Hindlimb muscle (tissue), 1 donor: Measurements from ENCODE around the gene BICRAL. TPM values are rescaled to one million over a fixed set of nuclear protein-coding genes. Genes with fewer than 3 reads are reported as not detected.
"Not testable (repeated sequence)": the region's sequence is repeated elsewhere in the genome, so short reads cannot be mapped to it uniquely, and the experiment has no call there.

Experiments
- DNase-seq: peaks from one replicate; pipeline ENCODE4 v3.0.0-alpha.2; 2013
- polyA plus RNA-seq: library from polyadenylated mRNA; unstranded; fragments of 120-200 nt; gene quantifications from one replicate; pipeline ENCODE4 v1.2.1, GENCODE V29; 2013; ENCODE audit not compliant: insufficient read length

Gene BICRAL, protein sequence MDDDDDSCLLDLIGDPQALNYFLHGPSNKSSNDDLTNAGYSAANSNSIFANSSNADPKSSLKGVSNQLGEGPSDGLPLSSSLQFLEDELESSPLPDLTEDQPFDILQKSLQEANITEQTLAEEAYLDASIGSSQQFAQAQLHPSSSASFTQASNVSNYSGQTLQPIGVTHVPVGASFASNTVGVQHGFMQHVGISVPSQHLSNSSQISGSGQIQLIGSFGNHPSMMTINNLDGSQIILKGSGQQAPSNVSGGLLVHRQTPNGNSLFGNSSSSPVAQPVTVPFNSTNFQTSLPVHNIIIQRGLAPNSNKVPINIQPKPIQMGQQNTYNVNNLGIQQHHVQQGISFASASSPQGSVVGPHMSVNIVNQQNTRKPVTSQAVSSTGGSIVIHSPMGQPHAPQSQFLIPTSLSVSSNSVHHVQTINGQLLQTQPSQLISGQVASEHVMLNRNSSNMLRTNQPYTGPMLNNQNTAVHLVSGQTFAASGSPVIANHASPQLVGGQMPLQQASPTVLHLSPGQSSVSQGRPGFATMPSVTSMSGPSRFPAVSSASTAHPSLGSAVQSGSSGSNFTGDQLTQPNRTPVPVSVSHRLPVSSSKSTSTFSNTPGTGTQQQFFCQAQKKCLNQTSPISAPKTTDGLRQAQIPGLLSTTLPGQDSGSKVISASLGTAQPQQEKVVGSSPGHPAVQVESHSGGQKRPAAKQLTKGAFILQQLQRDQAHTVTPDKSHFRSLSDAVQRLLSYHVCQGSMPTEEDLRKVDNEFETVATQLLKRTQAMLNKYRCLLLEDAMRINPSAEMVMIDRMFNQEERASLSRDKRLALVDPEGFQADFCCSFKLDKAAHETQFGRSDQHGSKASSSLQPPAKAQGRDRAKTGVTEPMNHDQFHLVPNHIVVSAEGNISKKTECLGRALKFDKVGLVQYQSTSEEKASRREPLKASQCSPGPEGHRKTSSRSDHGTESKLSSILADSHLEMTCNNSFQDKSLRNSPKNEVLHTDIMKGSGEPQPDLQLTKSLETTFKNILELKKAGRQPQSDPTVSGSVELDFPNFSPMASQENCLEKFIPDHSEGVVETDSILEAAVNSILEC
- polyA plus RNA-seq: 14.5 TPM

DNA sequence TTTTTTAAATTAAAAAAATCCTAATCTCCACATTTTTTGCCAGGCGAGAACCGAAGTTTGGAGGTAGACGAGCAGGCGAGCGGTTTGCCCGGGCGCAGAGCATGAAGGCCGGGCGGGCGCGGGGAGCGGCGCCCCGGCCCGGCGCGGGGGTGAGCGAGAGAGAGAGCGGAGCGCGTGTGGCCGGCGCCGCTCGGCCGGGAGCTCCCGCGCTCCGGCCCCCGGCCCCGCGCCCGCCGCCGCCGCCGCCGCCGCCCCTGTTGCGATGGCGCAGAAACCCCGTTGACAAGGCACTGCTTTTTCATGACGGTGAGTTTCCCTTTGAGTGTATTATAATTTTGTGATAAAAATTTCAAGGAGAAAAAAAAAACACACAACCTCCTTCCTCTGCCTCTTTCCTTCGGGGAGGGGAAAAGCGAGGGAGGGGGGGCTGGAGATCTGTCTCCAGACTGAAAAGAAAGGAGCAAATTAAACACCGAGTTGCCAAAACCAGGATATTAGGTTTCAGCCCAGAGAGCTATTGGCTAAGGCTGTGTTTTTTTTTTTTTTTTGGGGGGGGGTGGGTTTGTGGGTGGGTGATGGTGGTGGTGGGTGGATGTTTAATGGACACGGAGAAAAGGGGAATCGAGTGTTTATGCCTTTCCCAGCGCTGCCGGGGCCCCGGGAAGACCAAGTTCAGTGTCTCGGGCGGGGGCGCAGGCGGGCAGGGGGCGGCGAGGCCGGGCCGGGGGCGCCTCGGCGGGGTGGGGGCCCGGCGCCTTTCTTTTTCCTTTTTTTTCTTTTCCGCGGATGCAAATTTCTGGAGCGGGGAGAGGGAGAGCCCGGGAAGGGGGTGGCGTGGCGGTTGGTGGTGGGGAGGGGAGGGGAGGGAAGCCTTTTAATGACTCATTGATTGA lies at the start of gene BICRAL:
Gene BICRAL (plus strand): TSS at position 257 of the 893 bp plus-strand sequence. CDS start 39,971 bp downstream, outside the sequence.
- peak; percentile 82 for DNase-seq

DNA sequence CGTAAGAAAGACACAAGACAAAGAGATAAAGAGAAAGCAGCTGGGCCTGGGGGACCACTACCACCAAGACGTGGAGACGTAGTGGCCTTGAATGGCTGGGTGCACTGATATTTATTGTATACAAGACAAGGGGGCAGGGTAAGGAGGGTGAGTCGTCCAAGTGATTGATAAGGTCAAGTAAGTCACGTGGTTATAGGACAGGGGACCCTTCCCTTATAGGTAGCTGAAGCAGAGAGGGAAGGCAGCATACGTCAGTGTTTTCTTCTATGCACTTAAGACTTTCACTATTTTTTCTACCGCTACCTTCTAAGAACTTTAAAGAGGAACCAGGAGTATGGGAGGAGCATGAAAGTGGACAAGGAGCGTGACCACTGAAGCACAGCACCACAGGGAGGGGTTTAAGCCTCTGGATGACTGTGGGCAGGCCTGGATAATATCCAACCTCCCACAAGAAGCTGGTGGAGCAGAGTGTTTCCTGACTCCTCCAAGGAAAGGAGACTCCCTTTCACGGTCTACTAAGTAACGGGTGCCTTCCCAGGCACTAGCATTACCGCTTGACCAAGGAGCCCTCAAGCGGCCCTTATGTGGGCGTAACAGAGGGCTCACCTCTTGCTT lies 47.9 kb upstream of the BICRAL start:
- DNase-seq: not testable (repeated sequence)

DNA sequence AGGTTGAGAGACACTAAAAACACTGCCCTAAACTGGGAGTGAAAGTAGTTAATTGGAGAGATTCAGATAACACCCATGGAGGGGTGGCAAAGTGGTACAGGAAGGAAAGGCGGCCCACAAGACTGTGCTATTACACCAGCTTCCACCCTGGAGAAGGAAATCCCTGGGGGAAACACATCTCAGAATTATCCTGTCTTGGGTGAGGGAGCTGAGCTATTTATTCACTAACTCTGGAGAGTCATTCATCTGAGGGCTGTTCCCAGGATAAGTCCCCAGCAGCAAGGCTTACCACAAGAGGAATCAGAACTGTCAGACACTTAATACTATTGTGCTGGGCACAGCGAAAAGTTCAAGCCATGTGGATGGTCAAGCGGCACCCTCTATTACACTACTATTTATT lies 45.9 kb upstream of the BICRAL start:
- DNase-seq: no peak

DNA sequence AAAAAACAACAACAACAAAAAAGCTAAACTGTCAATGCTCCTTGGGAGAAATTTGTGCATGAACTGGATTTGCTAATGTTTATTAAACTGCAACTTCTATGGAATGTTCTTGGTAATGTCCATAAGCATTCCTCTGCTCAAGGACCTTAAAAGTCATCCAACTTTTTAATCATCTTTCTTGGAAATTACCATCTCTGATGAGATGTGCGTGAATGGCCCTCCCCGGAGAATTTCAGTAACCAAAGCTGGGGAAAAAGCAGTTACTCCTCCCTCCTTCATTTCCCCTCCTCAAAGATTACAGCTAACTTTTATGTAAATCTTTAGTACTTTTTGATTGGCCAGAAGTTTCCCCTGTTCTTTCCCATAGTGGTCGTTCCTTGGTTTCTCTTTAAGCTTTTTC lies 41.1 kb upstream of the BICRAL start:
- no peak for DNase-seq

DNA sequence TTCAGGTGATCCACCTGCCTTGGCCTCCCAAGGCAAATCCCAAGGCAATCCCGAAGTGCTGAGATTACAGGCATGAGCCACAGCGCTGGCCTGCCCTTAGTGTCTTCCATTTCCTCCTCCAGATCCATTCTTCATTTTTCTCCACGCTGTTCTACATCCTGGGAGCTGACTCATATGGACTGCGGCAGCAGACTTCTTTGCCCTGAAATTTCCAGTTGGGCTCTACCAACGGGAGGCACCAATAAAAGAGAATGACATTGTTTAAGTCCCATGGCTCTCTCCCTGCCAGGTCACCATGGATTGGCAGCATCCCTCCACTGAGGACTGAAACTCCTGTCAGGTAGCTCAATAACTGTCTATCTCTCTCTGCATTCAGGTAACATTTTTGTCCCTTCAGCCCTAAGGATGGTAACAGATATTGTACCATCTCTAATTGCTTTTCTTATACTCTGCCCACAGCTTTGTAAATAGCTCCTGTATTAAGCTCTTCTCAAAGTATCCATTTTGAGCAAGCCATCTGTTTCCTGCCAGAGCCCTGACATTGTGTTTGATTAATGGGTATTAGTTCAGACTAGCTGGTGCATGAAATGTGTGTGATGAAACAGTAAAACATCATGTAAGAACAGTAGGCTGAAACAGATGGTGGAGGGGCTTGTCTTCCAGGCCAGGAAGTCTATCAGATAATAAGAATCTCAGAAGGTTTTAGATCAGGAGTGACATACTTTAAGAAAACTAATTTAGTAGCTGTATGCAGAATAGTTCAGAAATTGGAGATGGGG lies 39.5 kb upstream of the BICRAL start:
- no peak for DNase-seq

DNA sequence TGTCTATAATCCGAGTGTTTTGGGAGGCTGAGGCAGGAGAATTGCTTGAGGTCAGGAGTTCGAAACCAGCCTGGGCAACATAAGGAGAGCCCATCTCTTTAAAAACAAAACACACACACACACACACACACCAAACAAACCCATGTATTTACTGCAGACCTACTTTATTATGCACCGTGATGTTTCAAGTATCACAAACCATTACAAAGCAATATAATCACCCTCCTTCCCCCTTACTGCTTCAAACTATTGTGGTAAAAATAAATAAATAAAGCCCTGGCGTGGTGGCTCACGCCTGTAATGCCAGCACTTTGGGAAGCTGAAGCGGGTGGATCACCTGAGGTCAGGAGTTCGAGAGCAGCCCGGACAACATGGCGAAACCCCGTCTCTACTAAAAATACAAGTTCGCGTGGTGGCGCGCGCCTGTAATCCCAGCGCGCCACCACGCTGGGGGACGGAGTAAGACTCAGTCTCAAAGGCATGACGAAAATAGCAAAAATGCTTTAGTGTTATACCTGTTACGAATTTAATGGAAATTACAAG lies 37.4 kb upstream of the BICRAL start:
- DNase-seq: no peak

DNA sequence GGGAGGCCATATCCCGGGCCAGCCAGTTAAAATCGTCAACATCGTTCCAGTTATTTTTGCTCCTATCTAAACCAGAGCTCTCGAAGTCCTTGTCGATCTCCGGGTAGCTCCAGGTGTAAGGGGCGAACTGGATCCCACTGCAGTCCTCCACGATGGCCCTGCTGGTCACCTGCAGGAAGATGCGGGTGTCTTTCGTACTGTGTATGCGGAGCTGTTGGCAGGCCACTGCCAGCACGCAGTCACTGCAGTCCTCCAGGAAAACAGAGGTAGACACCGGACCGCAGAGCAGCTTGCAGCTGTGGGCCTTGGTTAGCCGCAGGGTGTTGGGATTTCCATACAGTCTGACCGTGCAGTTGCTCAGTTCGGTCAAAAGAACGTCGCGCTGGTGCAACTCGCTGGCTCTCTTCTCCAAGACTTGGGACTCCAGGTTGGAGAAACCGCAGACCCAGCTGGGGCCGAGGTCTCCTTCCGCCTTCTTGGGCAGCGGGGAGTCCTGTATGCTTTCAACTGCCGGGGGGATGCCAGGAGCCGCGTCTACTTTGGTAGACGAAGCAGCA lies 36.7 kb upstream of the BICRAL start:
- DNase-seq: peak; percentile 12

DNA sequence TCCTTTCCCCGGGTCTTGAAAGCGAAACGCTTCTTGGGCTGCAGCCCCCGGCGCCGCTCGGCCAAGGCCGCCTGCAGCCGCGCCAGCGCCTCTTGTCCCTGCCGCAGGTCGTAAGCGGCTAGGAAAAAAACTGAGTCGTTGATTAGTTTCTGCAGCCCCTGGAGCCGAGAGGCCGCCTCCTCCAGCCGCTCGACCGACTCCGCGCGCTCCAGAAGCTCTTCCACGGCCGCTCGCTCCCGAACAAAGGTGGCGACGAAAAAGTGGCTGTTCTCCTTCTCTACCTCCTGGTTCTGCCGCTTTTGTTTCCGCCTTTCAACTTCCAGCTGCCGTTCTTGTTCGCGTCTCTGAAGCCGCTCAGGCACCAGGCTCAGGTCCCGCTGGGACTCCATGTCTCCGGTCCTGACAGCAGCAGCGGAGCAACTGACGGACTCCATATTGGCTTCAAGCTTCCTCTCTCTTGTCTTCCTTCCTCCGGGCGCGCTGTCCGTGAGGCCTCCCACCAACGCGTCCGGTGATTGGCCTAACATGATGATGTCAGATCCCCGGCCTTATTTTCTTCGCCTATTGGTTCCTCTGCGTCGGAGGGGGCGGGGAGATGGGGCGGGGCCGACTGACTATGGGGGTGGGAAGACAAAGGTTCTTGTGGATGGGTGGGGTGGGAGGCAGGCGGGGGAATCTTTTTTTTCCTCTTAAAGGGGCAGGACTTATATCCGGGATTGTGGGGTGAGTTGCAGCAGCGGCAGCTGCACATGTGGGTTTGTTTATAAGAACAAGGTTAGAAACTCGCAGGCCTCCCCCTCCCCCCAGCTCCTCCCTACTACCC lies 36.0 kb upstream of the BICRAL start, which contains the start of gene TBCC:
Gene TBCC (minus strand): TSS at position 464 of the 823 bp plus-strand sequence. CDS start 30 bp downstream, at position 434.
- peak; percentile 97 for DNase-seq

DNA sequence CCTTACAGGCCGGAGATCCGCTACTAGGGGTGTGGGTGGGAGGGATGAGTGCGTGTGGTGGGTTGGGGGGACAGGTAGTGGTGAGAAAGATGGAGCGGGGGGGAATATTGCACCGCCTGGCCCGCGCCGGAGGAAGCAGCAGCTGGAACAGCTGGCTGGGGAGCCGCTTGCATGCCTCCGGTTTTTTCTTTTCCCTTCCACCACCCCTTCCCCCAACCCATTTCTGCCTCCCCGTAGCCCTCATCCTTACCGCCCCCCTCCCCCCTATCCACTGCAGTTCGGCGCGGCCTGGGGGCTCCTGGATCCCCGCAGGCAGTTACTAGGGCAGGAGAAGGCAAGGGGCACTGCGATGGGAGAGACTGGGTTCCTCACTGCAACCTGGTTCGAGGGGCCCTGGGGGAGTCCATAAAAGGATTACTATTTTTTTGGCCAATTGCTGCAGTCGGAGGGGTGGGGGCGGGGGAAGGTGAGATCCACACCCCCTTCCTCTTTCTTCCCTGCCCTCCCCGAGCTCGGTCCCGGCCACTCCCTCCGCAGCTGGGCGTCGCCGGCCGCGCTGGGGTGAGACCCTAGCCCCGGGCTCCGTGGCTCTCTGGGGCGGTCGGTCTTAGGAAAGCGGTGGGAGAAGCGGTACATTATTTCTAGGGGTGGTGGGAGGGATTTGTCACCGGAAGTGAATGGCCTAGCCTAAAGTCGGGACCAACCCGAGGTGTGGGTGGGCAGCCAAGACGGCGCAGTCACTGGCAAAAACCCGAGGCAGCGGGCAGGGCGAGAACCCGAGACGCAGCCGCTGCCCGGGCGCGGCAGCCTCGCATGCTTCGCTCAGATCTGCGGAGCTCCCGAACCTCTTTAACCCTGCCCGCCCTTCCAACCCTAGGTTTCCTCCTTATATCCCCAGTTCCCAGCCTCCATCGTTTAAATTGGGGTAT lies 35.1 kb upstream of the BICRAL start:
- DNase-seq: peak; percentile 87

DNA sequence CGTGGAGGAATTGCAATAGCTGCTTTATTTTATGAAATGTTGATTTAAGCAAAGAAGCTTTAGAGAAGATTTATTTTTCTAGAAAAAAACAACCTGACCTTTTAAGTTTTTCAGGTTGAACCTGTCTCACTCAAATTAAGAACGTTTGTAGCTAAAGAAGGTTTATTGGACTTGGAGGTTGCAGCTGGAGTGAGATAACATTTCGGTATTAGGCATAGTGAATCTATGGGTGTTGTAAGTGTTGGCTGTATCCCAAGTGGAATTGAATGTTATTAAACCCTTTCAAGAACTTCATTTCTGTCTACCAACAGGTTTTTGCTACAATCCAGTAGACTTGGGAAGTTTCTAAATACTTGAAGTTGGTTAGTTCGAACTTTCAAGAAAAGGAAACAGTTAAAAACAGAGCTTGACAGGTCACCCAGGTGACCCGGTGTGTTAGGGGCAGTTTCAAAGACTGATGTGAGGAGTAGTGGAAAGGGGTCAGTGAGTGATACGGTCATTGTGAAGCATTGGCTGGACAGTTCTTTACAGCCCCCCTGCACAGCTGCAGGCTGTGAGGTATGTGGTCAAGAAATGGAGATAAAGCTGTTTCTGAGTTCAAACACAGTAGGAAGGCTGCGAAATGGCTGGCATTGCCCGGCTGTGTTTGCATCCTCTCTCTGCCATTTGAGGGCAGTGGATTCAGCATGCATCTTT lies 33.5 kb upstream of the BICRAL start:
- no peak for DNase-seq

DNA sequence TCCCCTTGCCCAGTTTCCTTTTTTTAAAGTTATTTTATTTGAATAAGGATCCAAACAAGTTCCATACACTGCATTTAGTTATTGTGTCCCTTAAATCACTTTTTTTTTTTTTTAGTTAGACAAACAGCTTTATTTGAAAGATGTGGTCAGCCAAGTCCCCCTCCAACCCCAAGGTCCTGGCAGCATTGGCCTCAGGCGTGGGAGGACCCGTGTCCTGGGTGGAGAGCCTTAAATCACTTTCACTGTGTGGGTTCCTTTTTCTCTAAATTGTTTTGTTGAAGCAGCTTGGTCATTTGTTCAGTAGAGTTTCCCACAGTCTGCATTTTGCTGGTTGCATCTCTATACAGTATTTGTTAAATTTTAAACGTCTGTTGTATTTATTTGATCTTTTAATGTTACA lies 30.8 kb upstream of the BICRAL start:
- no peak for DNase-seq

DNA sequence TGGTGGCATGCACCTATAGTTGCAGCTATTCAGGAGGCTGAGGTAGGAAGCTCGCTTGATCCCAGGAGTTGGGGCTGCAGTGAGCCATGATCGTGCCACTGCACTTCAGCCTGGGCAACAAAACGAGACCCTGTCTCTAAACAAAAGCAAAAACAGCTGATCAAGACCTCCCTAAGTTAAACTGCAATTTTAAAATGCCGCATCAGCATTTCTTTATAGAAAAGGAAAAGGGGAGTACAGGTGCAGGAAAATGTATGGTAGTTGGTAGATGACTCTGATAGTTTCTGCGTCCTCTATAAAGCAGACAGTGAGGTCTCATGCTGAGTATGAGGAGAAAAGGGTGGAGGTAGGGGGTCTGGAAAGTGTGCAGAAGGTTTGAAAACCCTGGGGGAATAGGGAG lies 27.1 kb upstream of the BICRAL start:
- no peak for DNase-seq

DNA sequence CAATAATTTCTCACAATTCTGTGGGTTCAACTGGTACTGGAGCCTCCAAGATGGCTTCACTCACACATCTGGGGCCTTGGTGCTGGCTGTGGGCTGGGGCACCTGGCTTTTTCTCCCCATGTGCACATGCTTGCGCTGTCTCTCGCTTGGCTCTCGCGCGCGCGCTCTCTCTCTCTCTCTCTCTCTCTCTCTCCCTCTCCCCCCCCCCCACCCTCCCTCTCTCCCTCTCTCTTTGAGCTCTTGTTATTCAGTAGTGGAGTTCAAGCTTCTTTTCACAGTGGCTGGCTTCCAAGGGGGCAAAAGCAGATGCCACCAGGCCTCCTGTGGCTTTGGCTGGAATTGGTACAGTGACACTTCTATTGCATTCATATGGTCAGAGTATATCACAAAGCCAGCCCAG lies 25.1 kb upstream of the BICRAL start:
- DNase-seq: no peak

DNA sequence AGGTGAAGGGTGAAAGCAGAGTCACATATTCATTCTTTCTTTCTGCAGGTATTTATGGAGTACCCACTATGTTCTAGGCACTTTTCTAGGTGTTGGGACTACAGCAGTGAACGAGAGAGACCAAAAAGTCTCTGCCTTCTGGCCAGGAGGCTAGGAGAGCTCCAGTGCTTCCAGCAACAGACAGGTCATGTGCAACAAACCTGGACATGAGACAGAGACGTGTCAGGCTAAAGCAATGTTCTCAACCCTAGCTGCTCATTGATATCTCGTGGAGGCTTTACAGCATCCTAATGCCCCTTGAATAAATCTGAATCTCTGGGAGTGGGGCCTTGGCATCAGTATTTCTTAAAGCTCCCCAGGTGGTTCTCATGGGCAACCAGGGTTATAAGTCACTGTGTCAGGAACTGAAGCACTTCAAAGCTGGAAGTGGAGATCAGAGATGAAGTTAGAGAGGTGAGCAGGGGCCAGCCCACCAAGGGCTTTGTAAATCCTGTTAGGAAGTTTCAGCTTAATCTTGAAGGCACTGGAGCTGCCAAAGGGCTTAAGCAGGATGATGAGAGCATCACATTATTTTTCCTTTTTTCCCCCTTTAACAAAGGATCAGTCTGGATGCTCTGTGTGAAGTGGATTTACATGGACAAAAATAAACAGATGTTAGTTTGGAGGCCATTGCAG lies 23.0 kb upstream of the BICRAL start:
- DNase-seq: no peak

DNA sequence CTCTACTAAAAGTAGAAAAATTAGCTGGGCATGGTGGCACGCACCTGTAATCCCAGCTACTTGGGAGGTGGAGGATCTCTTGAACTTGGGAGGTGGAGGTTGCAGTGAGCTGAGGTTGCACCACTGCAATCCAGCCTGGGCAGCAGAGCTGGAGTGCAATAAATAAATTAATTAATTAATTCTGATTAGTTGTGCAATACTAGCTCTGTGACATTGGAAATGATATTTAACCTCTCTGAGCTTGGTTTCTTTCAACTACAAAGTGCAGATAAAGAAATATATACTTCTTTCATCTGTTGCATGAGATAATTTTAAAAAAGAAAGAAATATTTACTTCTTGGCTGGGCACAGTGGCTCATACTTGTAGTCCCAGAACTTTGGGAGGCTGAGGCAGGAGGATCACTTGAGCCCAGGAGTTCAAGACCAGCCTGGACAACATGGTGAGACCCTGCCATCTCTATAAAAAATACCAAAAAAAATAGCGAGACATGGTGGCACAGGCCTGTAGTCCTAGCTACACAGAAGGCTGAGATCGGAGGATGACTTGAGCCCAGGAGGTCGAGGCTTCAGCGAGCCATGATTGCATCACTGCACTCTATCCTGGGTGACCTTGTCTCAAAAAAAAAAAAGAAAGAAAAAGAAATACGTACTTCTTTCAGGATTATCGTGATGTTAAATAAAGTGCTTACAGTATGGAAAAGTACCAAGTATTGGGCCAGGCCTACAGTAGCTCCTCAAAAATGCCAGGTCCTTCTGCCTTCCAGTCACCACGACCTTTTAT lies 20.4 kb upstream of the BICRAL start:
- no peak for DNase-seq

DNA sequence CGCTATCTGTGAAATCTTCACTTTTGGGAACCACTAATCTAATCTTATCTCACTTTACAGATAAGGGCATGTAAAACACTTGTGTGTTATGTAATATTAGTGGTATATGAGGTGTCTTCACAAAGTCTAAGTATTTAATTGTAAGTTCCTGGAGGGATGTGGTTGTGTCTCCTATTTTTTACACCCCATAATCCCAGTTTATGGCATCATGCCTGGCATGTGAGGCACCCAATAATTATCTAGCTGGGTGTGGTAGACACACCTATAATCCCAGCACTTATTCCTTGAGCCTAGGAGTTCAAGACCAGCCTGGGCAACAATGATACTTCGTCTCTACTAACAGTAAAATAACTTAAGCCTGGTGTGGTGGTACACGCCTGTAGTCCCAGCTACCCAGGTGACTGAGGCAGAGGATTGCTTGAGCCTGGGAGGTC lies 19.4 kb upstream of the BICRAL start:
- DNase-seq: no peak
